DND-41 (cell line): Measurements from ENCODE around the gene CDC6.

Source experiments
- ATAC-seq: fragments of 200-7000 bp; cut with Tn5 transposase; 3 replicates; pipeline ENCODE4 v1.9.1; 2021; ENCODE audit warnings: low read depth; ENCODE audit not compliant: insufficient read depth
- DNase-seq: peaks from one replicate; pipeline ENCODE4 v3.0.0-alpha.2; 2020
- H2AFZ ChIP-seq: 2 replicates; pipeline ENCODE4 v1.6.0; 2012; ENCODE audit warnings: low read depth, low read length
- H3K27ac ChIP-seq: 2 replicates; pipeline ENCODE4 v1.5.1; 2012; ENCODE audit warnings: low read length, inconsistent platforms
- H3K27me3 ChIP-seq: fragments of 200-600 bp; sonication (generic); 2 replicates; pipeline ENCODE4 v1.6.0; 2012; ENCODE audit warnings: low read length, mild to moderate bottlenecking, inconsistent platforms; ENCODE audit not compliant: insufficient read depth, poor library complexity
- H3K36me3 ChIP-seq: 2 replicates; pipeline ENCODE4 v1.5.1; 2012; ENCODE audit warnings: low read length, inconsistent platforms; ENCODE audit not compliant: insufficient read depth
- H3K4me1 ChIP-seq: 2 replicates; pipeline ENCODE4 v1.5.1; 2012; ENCODE audit warnings: mild to moderate bottlenecking, low read length; ENCODE audit not compliant: insufficient read depth
- H3K4me2 ChIP-seq: 2 replicates; pipeline ENCODE4 v1.6.0; 2012; ENCODE audit warnings: mild to moderate bottlenecking, moderate library complexity, low read length, inconsistent platforms; ENCODE audit not compliant: insufficient read depth
- H3K4me3 ChIP-seq, 2 experiments: fragments of 200-600 bp in 1 of 2; shearing (Covaris generic) in 1 of 2; 2 replicates each; pipeline ENCODE4 v1.5.1; 2012 to 2016; ENCODE audit warnings: inconsistent platforms in 2 of 2, low read length in 2 of 2, mild to moderate bottlenecking in 2 of 2, low read depth in 1 of 2, moderate library complexity in 1 of 2
- H3K79me2 ChIP-seq: 2 replicates; pipeline ENCODE4 v1.6.0; 2012; ENCODE audit warnings: low read length, inconsistent platforms; ENCODE audit not compliant: insufficient read depth
- H3K9ac ChIP-seq: 2 replicates; pipeline ENCODE4 v1.6.0; 2012; ENCODE audit warnings: low read depth, mild to moderate bottlenecking, inconsistent platforms, low read length, moderate library complexity
- H3K9me3 ChIP-seq: 2 replicates; pipeline ENCODE4 v1.5.1; 2012; ENCODE audit warnings: low read length, moderate library complexity, mild to moderate bottlenecking, inconsistent platforms; ENCODE audit not compliant: insufficient read depth, severe bottlenecking
- H4K20me1 ChIP-seq: 2 replicates; pipeline ENCODE4 v1.6.0; 2012; ENCODE audit warnings: low read length; ENCODE audit not compliant: insufficient read depth
- EZH2 ChIP-seq: IDR thresholded peaks from 3 replicates; pipeline ENCODE4 v1.6.1; 2012; ENCODE audit warnings: borderline replicate concordance, low read depth, mild to moderate bottlenecking, moderate library complexity, low read length, inconsistent platforms; ENCODE audit not compliant: severe bottlenecking
- TF ChIP-seq, protein P1 (sequence below): IDR thresholded peaks from 2 replicates; pipeline ENCODE4 v1.5.1; 2012; ENCODE audit warnings: borderline replicate concordance, low read length, moderate library complexity, mild to moderate bottlenecking; ENCODE audit not compliant: poor library complexity, severe bottlenecking; ENCODE audit errors: extremely low read depth

The CDC6 gene

DNA sequence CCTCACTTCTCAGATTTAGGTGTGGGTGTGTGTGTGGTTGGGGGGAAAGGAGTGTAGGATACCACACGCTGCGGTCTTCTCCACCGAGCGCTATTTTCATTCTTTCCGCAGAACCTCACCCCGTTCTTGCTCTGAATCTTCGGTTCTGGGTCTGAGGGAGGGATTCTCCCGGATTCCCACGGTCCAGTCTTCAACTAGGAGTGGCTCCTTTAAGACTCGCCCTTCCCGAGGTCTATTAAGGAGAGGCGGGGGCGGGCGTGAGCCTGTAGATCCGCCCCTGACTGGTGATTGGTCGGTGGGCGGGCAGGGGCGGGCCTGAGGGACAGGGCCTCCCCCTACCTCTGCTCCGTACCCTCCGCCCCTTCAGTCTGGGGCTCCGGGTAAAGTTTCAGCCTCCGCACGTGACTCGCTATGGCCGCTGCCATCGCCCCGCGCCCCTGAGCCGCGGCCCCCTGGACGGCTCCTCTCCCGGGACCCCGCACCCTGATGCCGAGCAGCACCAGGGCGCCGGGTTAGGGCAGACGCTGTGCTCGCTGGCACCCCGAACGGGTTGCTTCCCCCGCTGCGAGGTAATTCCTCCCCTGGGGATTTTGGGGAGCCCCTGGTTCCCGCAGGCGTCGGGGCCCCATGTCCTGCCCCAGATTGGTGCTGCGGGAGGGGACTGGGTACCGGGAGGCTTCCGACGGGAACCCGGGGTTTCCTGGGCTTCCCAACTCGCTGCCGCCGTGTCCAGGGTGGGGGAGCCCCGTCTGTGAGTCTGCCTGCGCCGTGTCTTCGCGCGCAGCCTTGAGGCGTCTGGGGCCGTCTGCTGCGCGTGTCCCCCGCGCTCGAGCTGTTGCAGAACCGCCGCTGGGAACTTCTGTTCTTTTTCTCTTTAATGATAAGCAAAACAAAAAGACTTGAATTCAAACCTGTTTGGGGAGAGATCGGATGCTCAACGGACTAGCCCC, 30.5 kb downstream of the CDC6 start:
- Histone ChIP-seq H3K9me3 (no peaks in the 10 kb centered on the region), H3K79me2 (peaks cover 7% of the 10 kb centered on the region), H3K36me3 (no peaks in the 10 kb centered on the region), H3K9ac (peak overlapping the region; percentile 74), H3K4me2 (peak overlapping the region; percentile 80), H3K4me1 (peaks cover 60% of the 10 kb centered on the region), H4K20me1 (peaks cover 33% of the 10 kb centered on the region), H3K4me3 (peak overlapping the region; percentile 51 to 72; a peak in 3 of 4 replicates), H3K27me3 (no peaks in the 10 kb centered on the region), H3K27ac (peak overlapping the region; percentile 64), H2AFZ (peak overlapping the region; percentile 88)
- ATAC-seq = peak; percentile 84
- peak; percentile 93 for DNase-seq
- TF ChIP-seq, protein P1, sequence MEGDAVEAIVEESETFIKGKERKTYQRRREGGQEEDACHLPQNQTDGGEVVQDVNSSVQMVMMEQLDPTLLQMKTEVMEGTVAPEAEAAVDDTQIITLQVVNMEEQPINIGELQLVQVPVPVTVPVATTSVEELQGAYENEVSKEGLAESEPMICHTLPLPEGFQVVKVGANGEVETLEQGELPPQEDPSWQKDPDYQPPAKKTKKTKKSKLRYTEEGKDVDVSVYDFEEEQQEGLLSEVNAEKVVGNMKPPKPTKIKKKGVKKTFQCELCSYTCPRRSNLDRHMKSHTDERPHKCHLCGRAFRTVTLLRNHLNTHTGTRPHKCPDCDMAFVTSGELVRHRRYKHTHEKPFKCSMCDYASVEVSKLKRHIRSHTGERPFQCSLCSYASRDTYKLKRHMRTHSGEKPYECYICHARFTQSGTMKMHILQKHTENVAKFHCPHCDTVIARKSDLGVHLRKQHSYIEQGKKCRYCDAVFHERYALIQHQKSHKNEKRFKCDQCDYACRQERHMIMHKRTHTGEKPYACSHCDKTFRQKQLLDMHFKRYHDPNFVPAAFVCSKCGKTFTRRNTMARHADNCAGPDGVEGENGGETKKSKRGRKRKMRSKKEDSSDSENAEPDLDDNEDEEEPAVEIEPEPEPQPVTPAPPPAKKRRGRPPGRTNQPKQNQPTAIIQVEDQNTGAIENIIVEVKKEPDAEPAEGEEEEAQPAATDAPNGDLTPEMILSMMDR = no peak
- TF ChIP-seq EZH2 = no peak

DNA sequence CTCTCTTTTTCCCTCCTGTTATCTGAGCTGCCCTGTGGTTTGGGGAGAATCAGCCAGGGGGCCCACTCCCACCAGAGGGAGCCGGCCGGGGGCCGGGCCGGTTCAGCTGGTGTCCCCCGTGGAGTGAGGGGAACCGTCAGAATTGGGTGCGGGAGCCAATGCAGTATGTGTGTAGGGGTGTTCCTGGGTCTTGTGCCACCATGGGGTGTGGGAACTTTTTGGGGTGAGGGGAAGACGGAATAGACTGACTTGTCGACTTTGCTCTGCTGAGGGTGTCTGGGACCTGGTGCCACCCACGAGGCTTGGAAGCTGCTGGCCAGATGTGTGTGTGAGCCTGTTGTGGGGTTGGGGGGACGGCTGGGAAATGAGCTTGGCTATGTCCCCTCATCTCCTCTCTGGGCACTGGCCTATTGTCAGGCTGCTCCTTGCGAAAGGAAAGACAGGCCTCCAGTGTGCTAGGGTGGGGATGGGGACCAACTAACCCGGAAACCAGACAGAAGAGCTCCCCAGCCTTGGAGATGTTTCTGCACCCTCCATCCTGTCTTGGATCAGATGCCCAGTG, 31.2 kb downstream of the CDC6 start:
- DNase-seq (no peak), ATAC-seq (no peak)
- TF ChIP-seq, protein P1 = no peak
- TF ChIP-seq EZH2 = no peak
- Histone ChIP-seq H3K27me3 (no peaks in the 10 kb centered on the region), H3K4me1 (peaks cover 67% of the 10 kb centered on the region), H3K27ac (peak overlapping the region; percentile 43; the same call in 1 of the 2 replicates), H2AFZ (peak overlapping the region; percentile 88), H4K20me1 (peaks cover 40% of the 10 kb centered on the region), H3K9me3 (no peaks in the 10 kb centered on the region), H3K79me2 (peaks cover 12% of the 10 kb centered on the region), H3K9ac (peak overlapping the region; percentile 74), H3K36me3 (no peaks in the 10 kb centered on the region), H3K4me2 (peak overlapping the region; percentile 80), H3K4me3 (peak overlapping the region; percentile 51 to 72; a peak in 3 of 4 replicates)

DNA sequence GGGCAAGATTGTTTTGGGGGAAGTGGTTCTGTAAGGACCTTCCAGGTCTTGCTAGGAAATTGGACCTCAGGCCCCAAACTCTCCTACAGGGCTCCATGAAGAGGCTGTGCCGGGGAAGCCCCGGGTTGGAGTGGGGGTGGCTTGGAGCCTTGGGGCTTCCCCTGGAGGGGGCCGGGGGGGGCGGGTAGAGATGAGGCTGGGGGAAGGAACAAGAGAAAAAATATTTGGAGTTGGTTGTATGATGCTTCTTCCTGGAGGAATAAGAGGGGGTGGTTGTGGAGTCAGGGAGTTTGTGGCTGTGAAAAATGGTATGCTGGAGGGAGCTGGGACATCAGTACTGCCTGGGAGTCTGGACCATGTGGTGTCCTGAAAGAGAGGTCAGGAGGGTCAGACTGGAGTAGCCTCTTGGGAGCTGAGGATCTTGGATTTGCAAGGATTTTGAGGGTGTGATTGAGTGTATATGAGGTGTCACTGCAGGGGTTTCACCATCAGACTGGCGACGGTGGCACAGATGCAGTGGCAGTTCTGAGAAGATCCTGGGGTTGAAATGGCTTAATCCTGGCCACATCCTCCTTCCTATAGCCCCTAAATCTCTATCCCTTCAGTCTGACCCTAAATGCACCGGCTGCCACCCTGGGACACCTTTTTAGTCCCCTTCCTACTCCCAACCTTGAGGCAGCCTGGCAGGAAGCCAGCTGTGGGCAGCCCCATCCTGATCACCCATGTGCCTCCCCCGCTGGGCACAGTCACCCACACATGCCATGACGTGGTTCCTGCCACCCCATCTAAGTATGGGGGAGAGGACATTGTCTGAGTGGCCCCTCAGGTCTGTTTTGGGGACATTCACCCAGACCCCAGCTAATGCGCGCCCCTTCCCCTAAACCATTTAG, 32.2 kb downstream of the CDC6 start:
- Histone ChIP-seq H3K79me2 (peaks cover 20% of the 10 kb centered on the region), H3K9ac (no peak overlapping the region), H3K4me1 (peaks cover 73% of the 10 kb centered on the region), H4K20me1 (peaks cover 47% of the 10 kb centered on the region), H3K4me3 (no peak overlapping the region), H3K27ac (no peak overlapping the region), H3K27me3 (no peaks in the 10 kb centered on the region), H3K9me3 (no peaks in the 10 kb centered on the region), H2AFZ (no peak overlapping the region), H3K36me3 (no peaks in the 10 kb centered on the region), H3K4me2 (peak overlapping the region; percentile 80)
- TF ChIP-seq, protein P1 = no peak
- no peak for TF ChIP-seq EZH2
- DNase-seq = peak; percentile 48
- ATAC-seq = no peak
